ENCODE measurements around the gene LDLRAD1. TPM values are rescaled to one million over a fixed set of nuclear protein-coding genes. Genes with fewer than 3 reads are reported as not detected.
"Not testable (repeated sequence)": the region's sequence is repeated elsewhere in the genome, so short reads cannot be mapped to it uniquely, and the experiment has no call there.

Gene LDLRAD1
- total and polyA plus RNA-seq, 3 donors from 2014 or later = 0.81 to 1.2 (median 1.1) TPM

DNA sequence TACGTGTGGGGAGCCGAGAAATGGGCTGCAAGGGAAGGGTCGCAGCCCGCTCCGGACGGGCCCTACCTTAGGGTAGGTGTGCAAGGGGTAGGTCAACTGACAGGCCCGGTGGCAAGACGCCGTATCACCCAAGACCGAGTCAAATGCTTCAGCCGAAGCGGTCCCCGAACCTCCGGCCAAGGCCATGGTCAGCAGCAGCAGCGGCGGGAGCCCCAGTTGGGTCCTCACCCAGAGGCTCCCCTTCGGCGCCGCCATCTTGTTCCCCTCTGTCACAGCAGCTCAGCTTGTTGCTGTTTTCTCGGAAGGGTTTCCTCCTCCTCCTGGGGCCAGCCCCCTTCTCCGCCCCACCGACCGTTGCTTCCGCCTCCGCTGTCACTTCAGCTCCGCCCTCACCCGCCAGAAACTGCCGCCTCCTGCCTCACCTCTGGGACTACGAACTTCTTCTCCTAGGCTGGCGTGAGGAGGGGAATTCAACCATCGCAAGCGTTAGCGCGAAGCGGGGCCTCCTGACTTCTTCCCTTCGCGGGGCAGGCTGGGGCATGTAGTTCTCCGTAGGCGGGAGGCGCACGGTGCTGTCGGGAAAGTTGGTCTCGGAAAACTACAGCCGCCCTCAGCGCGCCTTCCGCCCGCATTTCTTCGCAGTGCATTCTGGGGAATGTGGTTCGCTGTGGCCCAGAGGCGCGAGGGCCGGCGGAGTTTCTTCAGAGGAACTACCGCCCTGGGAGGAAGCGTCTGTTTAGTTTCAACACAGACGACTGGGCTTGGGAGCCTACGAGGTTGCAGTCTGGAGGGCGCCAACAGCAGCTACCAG lies 35.2 kb upstream of the LDLRAD1 start, which contains the start of the genes TCEANC2 and TMEM59:
TCEANC2 (plus strand) TSS at position 675 of the 811 bp plus-strand sequence. CDS start 815 bp downstream, outside the sequence.
TMEM59 (minus strand) TSS at position 271 of the 811 bp plus-strand sequence; CDS start at position 255, 16 bp downstream.
- intact Hi-C loops (cut with DNase I; ENCODE audit: low total_unique reads) = no loop called here
- Histone ChIP-seq H3K27me3 (no peaks in the 10 kb centered on the region), H3K27ac (peak within 1 kb of the TSS; percentile 87 to 92), H3K4me3 (peak within 1 kb of the TSS; percentile 83 to 91), H3K9me3 (no peaks in the 10 kb centered on the region), H3K36me3 (ENCODE audit: low read depth, missing control alignments) (no peaks in the 10 kb centered on the region), H3K4me1 (peaks cover 35% of the 10 kb centered on the region)
- peak; percentile 99 for DNase-seq
- TF ChIP-seq CTCF (IDR thresholded peaks at IDR 0.05) = peak in 1 of 3 experiments; percentile 12
- peak; percentile 40 for TF ChIP-seq POLR2A (IDR thresholded peaks at IDR 0.05)
- 0% methylated on average over 42 to 55 of the region's 59 CpGs for WGBS, 2 donors

GRCh38 chr1:54052431-54052933 lies 34.5 kb upstream of the LDLRAD1 start:
- intact Hi-C loops (cut with DNase I; ENCODE audit: low total_unique reads) = no loop called here
- Histone ChIP-seq H3K9me3 (no peaks in the 10 kb centered on the region), H3K27me3 (no peaks in the 10 kb centered on the region), H3K36me3 (ENCODE audit: low read depth, missing control alignments) (no peaks in the 10 kb centered on the region), H3K27ac (peak overlapping the region; percentile 87 to 92), H3K4me1 (peaks cover 39% of the 10 kb centered on the region), H3K4me3 (peak overlapping the region; percentile 83 to 91)
- DNase-seq = peak; percentile 61
- WGBS, 2 donors = 0 to 1% methylated on average over 23 of the region's 23 CpGs
- TF ChIP-seq CTCF (IDR thresholded peaks at IDR 0.05) (no peak), POLR2A (IDR thresholded peaks at IDR 0.05) (no peak)

GRCh38 chr1:54051933-54052430 lies 34.0 kb upstream of the LDLRAD1 start:
- intact Hi-C loops (cut with DNase I; ENCODE audit: low total_unique reads) = no loop called here
- Histone ChIP-seq H3K36me3 (ENCODE audit: low read depth, missing control alignments) (no peaks in the 10 kb centered on the region), H3K4me3 (peak overlapping the region; percentile 83 to 91), H3K27ac (peak overlapping the region; percentile 87 to 92), H3K4me1 (peaks cover 44% of the 10 kb centered on the region), H3K9me3 (no peaks in the 10 kb centered on the region), H3K27me3 (no peaks in the 10 kb centered on the region)
- TF ChIP-seq POLR2A (IDR thresholded peaks at IDR 0.05) = no peak
- no peak for TF ChIP-seq CTCF (IDR thresholded peaks at IDR 0.05)
- no peak for DNase-seq
- WGBS, 2 donors = 1 to 3% methylated on average over 8 of the region's 8 CpGs

- intact Hi-C loops (cut with DNase I; ENCODE audit: low total_unique reads); H3K27ac ChIP-seq; H3K9me3 ChIP-seq; H3K4me3 ChIP-seq; H3K27me3 ChIP-seq; DNase-seq; H3K36me3 ChIP-seq (ENCODE audit: low read depth, missing control alignments): not testable (repeated sequence)
- 71 to 83% methylated on average over 12 of the region's 12 CpGs for WGBS, 2 donors
- peaks cover 45% of the 10 kb centered on the region for H3K4me1 ChIP-seq
Measured at GRCh38 chr1:54050435-54050834, 32.4 kb upstream of the LDLRAD1 start.

Data from testis (tissue), 3 donors.